Liver (tissue), 9 donors: Measurements from ENCODE around the gene ZNF175. TPM values are rescaled to one million over a fixed set of nuclear protein-coding genes. Genes with fewer than 3 reads are reported as not detected.

ENCODE experiments used
- DNase-seq: peaks from one replicate; pipeline ENCODE4 v3.0.0-alpha.2; 2017; ENCODE audit warnings: low spot score
- H3K27ac ChIP-seq, 2 donors: one replicate each; pipeline ENCODE4 v1.7.0; 2013; ENCODE audit warnings: inconsistent platforms in 2 of 2, low read length in 2 of 2, control low read depth in 1 of 2, low read depth in 1 of 2, mild to moderate bottlenecking in 1 of 2
- H3K27me3 ChIP-seq, 4 donors: one replicate each; pipeline versions ENCODE4 v1.6.1 to v1.7.0; 2013; ENCODE audit warnings: low read length in 3 of 4, inconsistent platforms in 1 of 4, mild to moderate bottlenecking in 1 of 4, moderate library complexity in 1 of 4; ENCODE audit not compliant: control insufficient read depth in 4 of 4, insufficient read depth in 4 of 4
- H3K36me3 ChIP-seq, 4 donors: one replicate each; pipeline versions ENCODE4 v1.6.1 to v1.7.0; 2013; ENCODE audit warnings: low read length in 3 of 4, mild to moderate bottlenecking in 3 of 4, low read depth in 1 of 4, moderate library complexity in 1 of 4; ENCODE audit not compliant: control insufficient read depth in 4 of 4, insufficient read depth in 3 of 4
- H3K4me1 ChIP-seq, 4 donors: one replicate each; pipeline versions ENCODE4 v1.6.1 to v1.7.0; 2013; ENCODE audit warnings: low read length in 3 of 4, mild to moderate bottlenecking in 3 of 4, moderate library complexity in 1 of 4; ENCODE audit not compliant: control insufficient read depth in 4 of 4, insufficient read depth in 4 of 4
- H3K4me3 ChIP-seq, 3 donors: one replicate each; pipeline versions ENCODE4 v1.6.1 to v1.7.0; 2013; ENCODE audit warnings: low read length in 3 of 3, control low read depth in 1 of 3, low read depth in 1 of 3, mild to moderate bottlenecking in 1 of 3
- H3K9ac ChIP-seq, 2 donors: one replicate each; pipeline ENCODE4 v1.7.0; 2013; ENCODE audit warnings: low read length in 2 of 2, mild to moderate bottlenecking in 2 of 2, moderate library complexity in 2 of 2, control low read depth in 1 of 2, low read depth in 1 of 2
- H3K9me3 ChIP-seq, 4 donors: one replicate each; pipeline versions ENCODE4 v1.6.1 to v1.7.0; 2013; ENCODE audit warnings: low read length in 3 of 4; ENCODE audit not compliant: control insufficient read depth in 4 of 4
- CTCF ChIP-seq: fragments of 150-350 bp; IDR thresholded peaks from 2 replicates; pipeline ENCODE4 v1.5.1; 2017; ENCODE audit warnings: improper control_type of control experiment, low read depth, low read length; ENCODE audit not compliant: missing input control
- EGR1 ChIP-seq, 2 donors: IDR thresholded peaks; 2 replicates each; pipeline ENCODE4 v1.6.1; 2016 to 2018; ENCODE audit warnings: antibody characterized with exemption in 2 of 2, low read depth in 2 of 2
- FOXA1 ChIP-seq: IDR thresholded peaks from 2 replicates; pipeline ENCODE4 v1.6.1; 2016; ENCODE audit warnings: antibody characterized with exemption
- GABPA ChIP-seq, 2 donors: IDR thresholded peaks in 1 of 2; conservative IDR thresholded peaks in 1 of 2; 2 replicates each; pipeline ENCODE4 v1.6.1; 2016; ENCODE audit warnings: antibody characterized with exemption in 2 of 2, mild to moderate bottlenecking in 1 of 2, moderate library complexity in 1 of 2
- HNF4A ChIP-seq, 2 donors: conservative IDR thresholded peaks; 2 replicates each; pipeline ENCODE4 v1.6.1; 2016; ENCODE audit warnings: antibody characterized with exemption in 2 of 2, mild to moderate bottlenecking in 2 of 2
- JUND ChIP-seq, 2 donors: IDR thresholded peaks; 2 replicates each; pipeline ENCODE4 v1.6.1; 2016; ENCODE audit warnings: antibody characterized with exemption in 2 of 2
- MAX ChIP-seq: IDR thresholded peaks from 2 replicates; pipeline ENCODE4 v1.6.1; 2016; ENCODE audit warnings: antibody characterized with exemption
- NR2F2 ChIP-seq: IDR thresholded peaks from 2 replicates; pipeline ENCODE4 v1.6.1; 2016; ENCODE audit warnings: antibody characterized with exemption
- RAD21 ChIP-seq, 2 donors: IDR thresholded peaks; 2 replicates each; pipeline ENCODE4 v1.6.1; 2016; ENCODE audit warnings: antibody characterized with exemption in 2 of 2, mild to moderate bottlenecking in 2 of 2
- REST ChIP-seq: IDR thresholded peaks from 2 replicates; pipeline ENCODE4 v1.6.1; 2016; ENCODE audit warnings: antibody characterized with exemption, mild to moderate bottlenecking
- RXRA ChIP-seq, 2 donors: IDR thresholded peaks; 2 replicates each; pipeline ENCODE4 v1.6.1; 2017 to 2018; ENCODE audit warnings: antibody characterized with exemption in 2 of 2, mild to moderate bottlenecking in 1 of 2
- SP1 ChIP-seq: IDR thresholded peaks from 2 replicates; pipeline ENCODE4 v1.6.1; 2018; ENCODE audit warnings: antibody characterized with exemption, mild to moderate bottlenecking
- TAF1 ChIP-seq: conservative IDR thresholded peaks from 2 replicates; pipeline ENCODE4 v1.6.1; 2016; ENCODE audit warnings: antibody characterized with exemption, mild to moderate bottlenecking
- YY1 ChIP-seq: IDR thresholded peaks from 2 replicates; pipeline ENCODE4 v1.6.1; 2016; ENCODE audit warnings: antibody characterized with exemption, mild to moderate bottlenecking
- ZBTB33 ChIP-seq: IDR thresholded peaks from 2 replicates; pipeline ENCODE4 v1.6.1; 2016; ENCODE audit warnings: antibody characterized with exemption
- WGBS: extraction: QIAGEN DNeasy Blood & Tissue Kit; methylation state at CpG from one replicate; pipeline ENCODE4 v1.1.7; 2013; 5-methylcytosine and 5-hydroxymethylcytosine counted together
- polyA plus RNA-seq, 2 donors: library from polyadenylated mRNA; stranded (reverse) in 1 of 2; unstranded in 1 of 2; fragments of 200-250 nt in 1 of 2; fragments of >200 nt in 1 of 2; fragmentation: Nextera tagmentation in 1 of 2; extraction: Ambion mirVana in 1 of 2; gene quantifications; one replicate each; pipeline versions ENCODE4 v1.2.1 to v1.2.3, GENCODE V29; 2013 to 2015
- total RNA-seq, 2 donors: library from RNA; depleted of rRNA; stranded (reverse); fragments of >200 nt; gene quantifications; one replicate each; pipeline ENCODE4 v1.2.3, GENCODE V29; 2014
- donor health status: healthy.
- donor health status: healthy.
- donor health status: healthy.
- donor health status: healthy.
- donor health status: healthy.

The ZNF175 gene
- total and polyA plus RNA-seq, 4 donors, result 0.60 to 5.3 (median 2.5) TPM

GRCh38 chr19:51546650-51547396 is 24.3 kb upstream of the ZNF175 start:
- H3K9me3 ChIP-seq, result no peaks in the 10 kb centered on the region
- H3K9ac ChIP-seq, result no peak overlapping the region
- H3K27ac ChIP-seq, result no peak overlapping the region
- WGBS, result 47% methylated on average over 10 of the region's 10 CpGs
- H3K4me1 ChIP-seq, result no peaks in the 10 kb centered on the region
- DNase-seq, result peak; percentile 71
- no peak for TF ChIP-seq FOXA1
- TF ChIP-seq REST, result no peak
- TF ChIP-seq EGR1 (IDR thresholded peaks at IDR 0.05; ENCODE audit: low read depth in 2 of 2), result no peak
- no peak for TF ChIP-seq JUND (IDR thresholded peaks at IDR 0.05)
- TF ChIP-seq TAF1, result no peak
- no peak for TF ChIP-seq ZBTB33
- no peak for TF ChIP-seq HNF4A (conservative IDR thresholded peaks at IDR 0.05)
- TF ChIP-seq RAD21 (IDR thresholded peaks at IDR 0.05), result no peak
- no peak for TF ChIP-seq NR2F2
- no peak for TF ChIP-seq YY1
- no peak for TF ChIP-seq GABPA (IDR thresholded peaks at IDR 0.05 in 1 of 2, conservative IDR thresholded peaks at IDR 0.05 in 1 of 2)
- no peak for TF ChIP-seq RXRA (IDR thresholded peaks at IDR 0.05)
- TF ChIP-seq MAX, result no peak
- TF ChIP-seq SP1, result no peak
- TF ChIP-seq CTCF, result no peak
- H3K27me3 ChIP-seq, result peaks cover 0 to 4% (median 0%) of the 10 kb centered on the region in 4 donors
- no peaks in the 10 kb centered on the region for H3K36me3 ChIP-seq
- no peak overlapping the region for H3K4me3 ChIP-seq
